Measurements from ENCODE around the gene RBM4.
"Not testable (repeated sequence)": the region's sequence is repeated elsewhere in the genome, so short reads cannot be mapped to it uniquely, and the experiment has no call there.

The RBM4 gene

GRCh38 chr11:66616379-66617154 is 21.9 kb upstream of the RBM4 start, which contains the start of gene RBM14:
TSS of gene RBM14 (plus strand) at chr11:66616630. CDS start at chr11:66616721, 91 bp downstream.
- DNase-seq (ENCODE audit: low read depth): peak; percentile 99

GRCh38 chr11:66617155-66617834 is 21.2 kb upstream of the RBM4 start:
- DNase-seq (ENCODE audit: low read depth): peak; percentile 25

GRCh38 chr11:66619080-66619554 is 19.4 kb upstream of the RBM4 start:
- DNase-seq (ENCODE audit: low read depth): peak; percentile 41

- no peak for DNase-seq (ENCODE audit: low read depth)
These were observed 14.1 kb upstream of the RBM4 start for GRCh38 chr11:66624450-66624849.

GRCh38 chr11:66625041-66625751 is 13.3 kb upstream of the RBM4 start:
- no peak for DNase-seq (ENCODE audit: low read depth)

- no peak for DNase-seq (ENCODE audit: low read depth)
These were observed 12.8 kb upstream of the RBM4 start for GRCh38 chr11:66625752-66626149.

- no peak for DNase-seq (ENCODE audit: low read depth)
These were observed 12.1 kb upstream of the RBM4 start for GRCh38 chr11:66626382-66626781.

GRCh38 chr11:66626926-66627325 is 11.6 kb upstream of the RBM4 start:
- no peak for DNase-seq (ENCODE audit: low read depth)

GRCh38 chr11:66628061-66628603 is 10.4 kb upstream of the RBM4 start:
- no peak for DNase-seq (ENCODE audit: low read depth)

- no peak for DNase-seq (ENCODE audit: low read depth)
These were observed 9.1 kb upstream of the RBM4 start for GRCh38 chr11:66629356-66629755.

GRCh38 chr11:66631883-66632282 is 6.6 kb upstream of the RBM4 start:
- no peak for DNase-seq (ENCODE audit: low read depth)

GRCh38 chr11:66632952-66633351 is 5.6 kb upstream of the RBM4 start:
- no peak for DNase-seq (ENCODE audit: low read depth)

GRCh38 chr11:66636411-66636810 is 2.1 kb upstream of the RBM4 start:
- no peak for DNase-seq (ENCODE audit: low read depth)

- DNase-seq (ENCODE audit: low read depth): no peak
These were observed 836 bp upstream of the RBM4 start for GRCh38 chr11:66637557-66638176.

- no peak for DNase-seq (ENCODE audit: low read depth)
These were observed 737 bp downstream of the RBM4 start for GRCh38 chr11:66639066-66639813.

GRCh38 chr11:66639814-66640340 is 1.4 kb downstream of the RBM4 start:
- DNase-seq (ENCODE audit: low read depth): not testable (repeated sequence)

- no peak for DNase-seq (ENCODE audit: low read depth)
These were observed 3.3 kb downstream of the RBM4 start for GRCh38 chr11:66641834-66642233.

GRCh38 chr11:66643745-66644437 is 5.4 kb downstream of the RBM4 start:
- DNase-seq (ENCODE audit: low read depth): no peak

GRCh38 chr11:66646828-66647227 is 8.3 kb downstream of the RBM4 start:
- no peak for DNase-seq (ENCODE audit: low read depth)

GRCh38 chr11:66649903-66650302 is 11.4 kb downstream of the RBM4 start:
- DNase-seq (ENCODE audit: low read depth): no peak
